Gastroesophageal sphincter (tissue), 3 donors: ENCODE measurements around the gene CD300LB.

Source experiments
- EP300 ChIP-seq: sonication (generic); formaldehyde crosslinking; IDR thresholded peaks from one replicate; pipeline ENCODE4 v1.6.1; 2017; ENCODE audit warnings: antibody characterized with exemption, mild to moderate bottlenecking
- POLR2A ChIP-seq, 2 donors: fragments of 450-650 bp; IDR thresholded peaks; one replicate each; pipeline ENCODE4 v1.6.1; 2017; ENCODE audit warnings: antibody characterized with exemption in 2 of 2, mild to moderate bottlenecking in 2 of 2, moderate library complexity in 1 of 2
- POLR2AphosphoS5 ChIP-seq: sonication (generic); formaldehyde crosslinking; IDR thresholded peaks from one replicate; pipeline ENCODE4 v1.6.1; 2017; ENCODE audit warnings: antibody characterized with exemption
- TF ChIP-seq, protein P1 (sequence below), 4 experiments: fragments of 200-600 bp in 2 of 4; fragments of 450-650 bp in 2 of 4; sonication (generic) in 1 of 4; IDR thresholded peaks; one replicate each; pipeline ENCODE4 v1.5.1; 2017 to 2019; ENCODE audit warnings: antibody characterized with exemption in 4 of 4, mild to moderate bottlenecking in 2 of 4, moderate library complexity in 2 of 4

DNA sequence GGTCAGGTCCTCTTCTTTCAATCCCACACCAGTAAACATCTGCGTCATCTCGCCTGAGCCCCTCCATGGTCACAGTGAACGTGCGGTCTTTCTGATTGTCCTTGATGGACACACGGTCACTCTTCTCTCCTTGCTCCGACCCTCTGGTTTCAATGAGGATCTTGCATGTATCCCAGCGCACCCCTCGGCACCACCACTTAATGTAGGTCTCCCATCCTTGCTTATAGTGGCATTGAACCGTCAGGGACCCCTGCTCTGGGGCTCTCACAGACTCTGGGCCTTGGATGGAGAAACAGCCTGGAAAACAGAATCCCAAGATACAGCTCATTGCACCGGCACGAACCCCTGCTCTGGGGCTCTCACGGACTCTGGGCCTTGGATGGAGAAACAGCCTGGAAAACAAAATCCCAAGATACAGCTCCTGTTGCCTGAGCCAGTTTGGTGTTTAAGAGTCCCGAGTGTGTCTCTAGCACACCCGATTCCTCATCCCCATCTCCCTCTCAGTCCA, 5.4 kb downstream of the CD300LB start:
- no peak for TF ChIP-seq POLR2A (IDR thresholded peaks at IDR 0.05)
- TF ChIP-seq, protein P1, sequence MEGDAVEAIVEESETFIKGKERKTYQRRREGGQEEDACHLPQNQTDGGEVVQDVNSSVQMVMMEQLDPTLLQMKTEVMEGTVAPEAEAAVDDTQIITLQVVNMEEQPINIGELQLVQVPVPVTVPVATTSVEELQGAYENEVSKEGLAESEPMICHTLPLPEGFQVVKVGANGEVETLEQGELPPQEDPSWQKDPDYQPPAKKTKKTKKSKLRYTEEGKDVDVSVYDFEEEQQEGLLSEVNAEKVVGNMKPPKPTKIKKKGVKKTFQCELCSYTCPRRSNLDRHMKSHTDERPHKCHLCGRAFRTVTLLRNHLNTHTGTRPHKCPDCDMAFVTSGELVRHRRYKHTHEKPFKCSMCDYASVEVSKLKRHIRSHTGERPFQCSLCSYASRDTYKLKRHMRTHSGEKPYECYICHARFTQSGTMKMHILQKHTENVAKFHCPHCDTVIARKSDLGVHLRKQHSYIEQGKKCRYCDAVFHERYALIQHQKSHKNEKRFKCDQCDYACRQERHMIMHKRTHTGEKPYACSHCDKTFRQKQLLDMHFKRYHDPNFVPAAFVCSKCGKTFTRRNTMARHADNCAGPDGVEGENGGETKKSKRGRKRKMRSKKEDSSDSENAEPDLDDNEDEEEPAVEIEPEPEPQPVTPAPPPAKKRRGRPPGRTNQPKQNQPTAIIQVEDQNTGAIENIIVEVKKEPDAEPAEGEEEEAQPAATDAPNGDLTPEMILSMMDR (IDR thresholded peaks at IDR 0.05), result no peak
- no peak for TF ChIP-seq POLR2AphosphoS5
- TF ChIP-seq EP300, result no peak
